GM12872 (cell line): ENCODE data around the gene DACT1.

ENCODE experiments used
- CTCF ChIP-seq: IDR thresholded peaks from 3 replicates; pipeline ENCODE4 v1.5.1; 2011; ENCODE audit warnings: low read depth, mild to moderate bottlenecking, low read length, moderate library complexity; ENCODE audit not compliant: insufficient read depth

Gene DACT1

GRCh38 chr14:58663494-58664111 lies 25.8 kb downstream of the DACT1 start:
- TF ChIP-seq CTCF: no peak

- no peak for TF ChIP-seq CTCF
Measured at GRCh38 chr14:58665773-58666500, 28.2 kb downstream of the DACT1 start.

GRCh38 chr14:58666737-58667136 lies 29.0 kb downstream of the DACT1 start:
- TF ChIP-seq CTCF: no peak

- TF ChIP-seq CTCF: no peak
Measured at GRCh38 chr14:58667900-58668299, 30.1 kb downstream of the DACT1 start.

- TF ChIP-seq CTCF: no peak
Measured at GRCh38 chr14:58668848-58669480, 31.2 kb downstream of the DACT1 start.

- no peak for TF ChIP-seq CTCF
Measured at GRCh38 chr14:58669556-58670200, 31.9 kb downstream of the DACT1 start.

- no peak for TF ChIP-seq CTCF
Measured at GRCh38 chr14:58671024-58671423, 33.3 kb downstream of the DACT1 start.
